Natural killer cell treated with Interleukin-12 subunit alpha and Interleukin-12 subunit beta and Interleukin-15 and Interleukin-18, amount 100 ng/mL, for 72 hours (primary cell): ENCODE results near the gene BACH2. TPM values are rescaled to one million over a fixed set of nuclear protein-coding genes. Genes with fewer than 3 reads are reported as not detected.

Experiments
- ATAC-seq, 2 donors: fragments of 150-1000 bp; cut with Tn5 transposase in 1 of 2; sonication (Bioruptor Pico), chemical (Tn5 transposase) in 1 of 2; 2 replicates each; pipeline ENCODE4 v1.10.0; 2021
- DNase-seq: peaks from one replicate; pipeline ENCODE4 v3.0.0; 2022; ENCODE audit warnings: low spot score
- H3K27ac Mint-ChIP-seq, 2 donors: 1 replicate in 1 of 2; 2 replicates in 1 of 2; pipeline ENCODE4 v1.8.0; 2022; ENCODE audit warnings: mixed read lengths in 2 of 2, mild to moderate bottlenecking in 1 of 2, moderate library complexity in 1 of 2
- H3K27me3 Mint-ChIP-seq, 2 donors: 1 replicate in 1 of 2; 2 replicates in 1 of 2; pipeline ENCODE4 v1.8.0; 2022; ENCODE audit warnings: mixed read lengths in 2 of 2
- H3K36me3 Mint-ChIP-seq: one replicate; pipeline ENCODE4 v1.8.0; 2022; ENCODE audit warnings: mixed read lengths
- H3K4me1 Mint-ChIP-seq, 2 donors: 1 replicate in 1 of 2; 2 replicates in 1 of 2; pipeline ENCODE4 v1.8.0; 2022; ENCODE audit warnings: low read depth in 2 of 2, mixed read lengths in 2 of 2, mild to moderate bottlenecking in 1 of 2
- H3K4me3 Mint-ChIP-seq: one replicate; pipeline ENCODE4 v1.8.0; 2022; ENCODE audit warnings: mixed read lengths
- H3K9me3 Mint-ChIP-seq: 2 replicates; pipeline ENCODE4 v1.8.0; 2022; ENCODE audit warnings: mixed read lengths
- total RNA-seq, 2 donors: library from RNA; stranded (reverse); gene quantifications; one replicate each; pipeline ENCODE4 v1.2.3, GENCODE V29; 2022

The BACH2 gene
- total RNA-seq, 2 donors from 2014 or later: 3.1 to 5.8 TPM

DNA sequence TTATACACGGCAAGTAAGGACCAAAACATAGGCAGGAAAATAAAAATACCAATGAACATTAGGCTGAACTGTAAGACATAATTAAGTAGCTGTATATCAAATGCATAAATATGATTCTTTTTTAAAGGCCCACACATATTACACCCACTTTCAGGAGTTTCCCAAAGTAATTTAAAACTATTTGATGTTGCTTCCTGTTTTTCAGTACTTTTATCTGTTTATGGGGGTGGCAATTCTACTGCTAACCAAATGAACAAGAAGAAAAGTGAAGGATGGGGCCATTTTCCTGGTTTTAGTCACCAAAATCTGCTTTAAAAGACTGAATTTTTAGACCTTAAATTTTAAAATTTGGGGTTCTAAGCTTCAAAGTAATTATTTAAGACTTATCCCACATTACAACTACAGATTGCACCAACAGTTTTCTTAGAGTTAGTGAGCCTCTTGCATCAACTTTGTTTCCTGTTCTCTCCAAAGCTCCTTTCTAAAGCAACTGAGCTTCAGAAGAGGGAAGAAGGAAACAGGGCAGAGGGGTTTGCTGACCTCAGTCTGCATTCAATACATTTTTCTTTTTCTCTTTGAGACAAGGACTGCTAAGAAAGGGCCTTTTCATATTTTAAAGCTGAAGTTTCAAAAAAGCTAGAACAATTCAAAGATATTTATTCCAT, 191.0 kb downstream of the BACH2 start:
- Mint-ChIP-seq H3K4me3 (no peak overlapping the region), H3K9me3 (peaks cover 6% of the 10 kb centered on the region), H3K27ac (no peak overlapping the region)

DNA sequence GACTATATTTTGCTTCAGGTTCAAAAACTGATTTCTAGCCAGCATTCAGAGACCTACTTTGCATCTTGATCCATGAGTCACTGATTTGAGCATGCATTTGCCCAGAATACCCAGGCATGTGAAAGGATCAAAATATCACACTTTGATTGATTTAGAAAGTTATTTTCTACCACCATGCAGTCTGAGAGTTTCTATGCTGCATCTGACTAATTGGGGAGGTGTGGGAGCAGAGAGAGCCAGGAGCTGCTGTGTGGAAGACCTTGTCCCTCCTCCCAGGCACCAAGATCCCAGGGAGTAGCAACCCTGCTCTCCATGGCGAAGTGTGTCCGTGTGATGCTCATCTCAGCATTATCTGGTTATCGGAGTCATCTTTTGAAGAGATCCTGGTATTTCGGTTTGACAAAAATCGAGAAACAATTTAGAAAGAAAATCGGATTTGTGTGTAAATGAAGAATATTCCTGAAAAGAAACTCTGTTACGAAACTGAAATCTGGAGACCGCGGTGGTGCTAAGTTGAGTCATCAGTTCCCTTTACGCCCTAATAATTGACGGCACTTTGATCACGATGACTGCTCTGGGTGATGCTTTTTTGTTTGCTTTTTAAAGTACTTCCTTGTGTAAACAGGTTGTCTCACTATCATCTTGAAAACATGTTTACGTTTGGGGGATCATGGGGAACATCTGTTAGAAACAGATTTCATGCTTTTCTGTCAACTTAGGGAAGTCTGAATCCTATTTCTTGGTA, 193.4 kb downstream of the BACH2 start:
- DNase-seq: no peak
- H3K4me1 Mint-ChIP-seq: peaks cover 13 to 27% of the 10 kb centered on the region in 2 donors
- peak; percentile 67 to 78 for ATAC-seq
- peak overlapping the region in 1 of 2 donors; percentile 17 for H3K27ac Mint-ChIP-seq
- peaks cover 2 to 7% of the 10 kb centered on the region in 2 donors for H3K27me3 Mint-ChIP-seq
- H3K4me3 Mint-ChIP-seq: peak overlapping the region; percentile 61
- H3K9me3 Mint-ChIP-seq: no peaks in the 10 kb centered on the region
- no peaks in the 10 kb centered on the region for H3K36me3 Mint-ChIP-seq

More for the DNA sequence above, 191.0 kb downstream of the BACH2 start:
- Mint-ChIP-seq H3K27me3 (peaks cover 11 to 18% of the 10 kb centered on the region in 2 donors), H3K36me3 (no peaks in the 10 kb centered on the region), H3K4me1 (peaks cover 24 to 38% of the 10 kb centered on the region in 2 donors)
- ATAC-seq (no peak), DNase-seq (no peak)

DNA sequence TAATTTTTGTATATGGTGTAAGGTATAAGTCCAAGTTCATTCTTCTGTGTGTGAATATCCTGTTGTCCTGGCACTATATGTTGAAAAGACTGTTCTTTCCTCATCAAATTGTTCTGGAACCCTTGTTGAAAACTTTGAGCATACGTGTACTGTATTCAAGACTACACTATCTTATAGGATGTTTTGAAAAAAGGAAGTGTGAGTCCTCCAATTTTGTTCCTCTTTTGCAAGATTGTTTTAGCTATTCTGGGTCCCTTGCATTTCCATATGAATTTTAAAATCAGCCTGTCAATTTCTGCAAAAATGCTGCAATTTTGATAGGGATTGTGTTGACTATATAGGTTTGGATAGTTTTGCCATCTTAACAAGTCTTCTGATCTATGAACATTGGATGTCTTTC, 195.2 kb downstream of the BACH2 start:
- peaks cover 24 to 28% of the 10 kb centered on the region in 2 donors for H3K4me1 Mint-ChIP-seq
- no peak for ATAC-seq
- H3K27ac Mint-ChIP-seq: no peak overlapping the region

DNA sequence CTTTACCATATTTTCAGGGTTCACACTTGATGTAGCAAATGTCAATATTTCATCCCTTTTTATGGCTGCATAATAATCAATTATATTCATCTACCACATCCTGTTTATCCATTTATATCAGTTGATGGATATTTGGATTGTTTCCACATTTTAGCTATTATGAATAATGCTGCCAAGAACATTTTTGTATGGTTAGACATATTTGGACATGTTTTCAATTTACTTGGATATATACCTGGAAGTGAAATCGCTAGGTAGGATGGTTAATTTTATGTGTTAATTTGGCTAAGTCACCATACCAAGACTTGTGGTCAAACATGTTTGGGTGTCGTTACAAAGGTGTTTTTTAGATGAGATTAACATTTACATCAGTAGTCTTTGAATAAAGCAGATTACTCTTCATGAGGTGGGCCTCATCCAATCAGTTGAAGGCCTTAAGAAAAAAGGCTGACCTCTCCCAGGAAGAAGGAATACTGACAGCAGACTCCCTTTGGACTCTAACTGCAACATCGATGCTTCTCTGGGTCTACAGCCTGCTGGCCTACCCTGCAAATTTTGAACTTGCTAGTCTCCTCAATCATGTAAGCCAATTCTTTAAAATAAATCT, 196.5 kb downstream of the BACH2 start:
- no peaks in the 10 kb centered on the region for H3K9me3 Mint-ChIP-seq
- H3K27ac Mint-ChIP-seq: no peak overlapping the region
- H3K4me3 Mint-ChIP-seq: no peak overlapping the region
- no peak for DNase-seq
- peaks cover 28 to 30% of the 10 kb centered on the region in 2 donors for H3K4me1 Mint-ChIP-seq
- no peak for ATAC-seq
- no peaks in the 10 kb centered on the region for H3K36me3 Mint-ChIP-seq
- peaks cover 15 to 21% of the 10 kb centered on the region in 2 donors for H3K27me3 Mint-ChIP-seq

More for the DNA sequence above, 195.2 kb downstream of the BACH2 start:
- DNase-seq: no peak
- H3K4me3 Mint-ChIP-seq: no peak overlapping the region
- H3K9me3 Mint-ChIP-seq: no peaks in the 10 kb centered on the region
- H3K36me3 Mint-ChIP-seq: no peaks in the 10 kb centered on the region
- H3K27me3 Mint-ChIP-seq: peaks cover 7 to 8% of the 10 kb centered on the region in 2 donors

DNA sequence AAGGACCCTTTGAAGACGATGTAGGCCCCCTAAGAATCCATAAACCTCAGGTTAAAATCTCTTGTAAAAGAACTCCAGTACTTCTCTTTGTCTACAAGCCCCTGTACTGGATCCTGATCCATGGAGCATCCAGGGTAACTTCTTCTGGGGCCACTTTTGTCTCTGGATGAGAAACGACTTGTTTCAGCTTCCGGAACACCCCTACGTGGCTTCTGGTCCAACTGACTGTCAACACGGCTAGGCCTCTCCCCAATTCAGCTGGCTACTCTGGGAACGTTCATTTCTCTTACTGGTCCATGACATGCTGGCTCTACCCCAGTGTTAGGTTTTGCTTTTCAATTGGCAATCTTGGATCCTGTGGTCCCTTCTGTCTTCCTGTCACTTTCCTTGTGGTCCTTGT, 198.0 kb downstream of the BACH2 start:
- Mint-ChIP-seq H3K9me3 (no peaks in the 10 kb centered on the region), H3K4me1 (peaks cover 17 to 28% of the 10 kb centered on the region in 2 donors), H3K36me3 (no peaks in the 10 kb centered on the region), H3K27ac (peak overlapping the region; percentile 48 to 62), H3K27me3 (peaks cover 18 to 22% of the 10 kb centered on the region in 2 donors), H3K4me3 (no peak overlapping the region)
- DNase-seq: no peak
- ATAC-seq: no peak

DNA sequence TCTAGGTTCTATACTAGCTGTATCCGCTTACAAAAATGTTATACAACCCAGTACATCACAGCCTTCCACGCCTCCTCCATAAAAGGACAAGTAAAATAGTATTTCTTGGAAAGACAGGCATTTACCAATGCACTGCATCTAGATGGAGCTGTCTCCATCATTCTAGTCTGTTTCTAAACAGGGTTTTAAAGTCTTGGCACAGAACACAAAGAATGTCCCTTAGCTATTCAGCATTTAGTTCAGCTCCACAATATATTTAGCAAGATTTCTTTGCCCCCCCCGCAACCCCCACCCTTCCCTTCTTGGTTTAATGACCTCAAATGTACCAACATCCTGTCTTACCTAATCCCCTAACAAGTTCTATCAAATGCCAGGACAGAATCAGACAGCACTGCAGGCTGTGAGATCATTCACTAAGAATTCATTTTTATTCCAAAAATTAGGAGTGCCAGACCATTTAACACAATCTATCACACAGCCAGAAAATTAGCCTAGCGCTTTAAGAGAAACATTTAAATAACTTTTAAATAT, 198.6 kb downstream of the BACH2 start:
- peak overlapping the region; percentile 48 to 62 for H3K27ac Mint-ChIP-seq
- H3K27me3 Mint-ChIP-seq: peaks cover 16 to 22% of the 10 kb centered on the region in 2 donors
- no peak overlapping the region for H3K4me3 Mint-ChIP-seq
- ATAC-seq (peak; percentile 70 to 72), DNase-seq (no peak)
- peaks cover 12 to 26% of the 10 kb centered on the region in 2 donors for H3K4me1 Mint-ChIP-seq
- no peaks in the 10 kb centered on the region for H3K36me3 Mint-ChIP-seq
- H3K9me3 Mint-ChIP-seq: no peaks in the 10 kb centered on the region

DNA sequence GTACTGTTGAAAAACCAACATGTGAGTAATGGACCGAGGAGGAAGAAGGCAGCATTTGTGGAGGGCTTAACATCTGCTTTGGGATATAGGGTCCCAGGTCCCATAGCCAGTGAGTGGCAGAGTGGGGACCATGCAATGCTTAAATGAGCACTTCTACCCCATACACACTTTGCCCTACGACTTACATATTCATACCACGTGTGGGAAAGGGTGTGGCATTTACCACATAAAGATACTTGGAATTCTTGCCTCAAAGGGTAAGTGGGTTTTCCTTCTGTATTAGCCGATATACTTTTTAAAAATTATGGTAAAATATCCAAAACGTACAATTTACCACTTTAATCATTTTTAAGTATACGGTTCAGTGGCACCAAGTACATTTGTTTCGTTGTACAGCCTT, 199.3 kb downstream of the BACH2 start:
- peaks cover 8 to 25% of the 10 kb centered on the region in 2 donors for H3K4me1 Mint-ChIP-seq
- no peak overlapping the region for H3K4me3 Mint-ChIP-seq
- no peak overlapping the region for H3K27ac Mint-ChIP-seq
- no peak for DNase-seq
- peaks cover 16 to 22% of the 10 kb centered on the region in 2 donors for H3K27me3 Mint-ChIP-seq
- ATAC-seq: no peak
- H3K9me3 Mint-ChIP-seq: no peaks in the 10 kb centered on the region
- H3K36me3 Mint-ChIP-seq: no peaks in the 10 kb centered on the region

DNA sequence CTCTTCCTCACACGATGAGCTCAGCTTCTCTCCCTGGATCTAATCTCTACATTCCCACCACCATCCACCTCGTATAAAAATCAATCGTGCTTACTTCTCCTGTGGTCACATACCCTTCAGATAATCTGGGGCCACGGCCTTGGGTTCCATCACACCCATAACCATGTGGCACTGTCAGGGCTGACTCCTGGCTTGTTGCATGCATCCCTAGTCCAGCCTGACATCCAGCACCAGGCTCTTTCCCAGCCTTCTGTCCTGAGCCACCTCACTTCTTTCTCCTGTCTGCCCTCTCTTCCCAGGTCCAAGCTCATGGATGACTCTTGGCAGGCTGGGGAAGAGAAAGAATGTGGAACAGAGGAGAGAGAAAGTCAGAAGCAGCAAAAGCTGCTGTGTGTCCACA, 199.8 kb downstream of the BACH2 start:
- no peak overlapping the region for H3K27ac Mint-ChIP-seq

DNA sequence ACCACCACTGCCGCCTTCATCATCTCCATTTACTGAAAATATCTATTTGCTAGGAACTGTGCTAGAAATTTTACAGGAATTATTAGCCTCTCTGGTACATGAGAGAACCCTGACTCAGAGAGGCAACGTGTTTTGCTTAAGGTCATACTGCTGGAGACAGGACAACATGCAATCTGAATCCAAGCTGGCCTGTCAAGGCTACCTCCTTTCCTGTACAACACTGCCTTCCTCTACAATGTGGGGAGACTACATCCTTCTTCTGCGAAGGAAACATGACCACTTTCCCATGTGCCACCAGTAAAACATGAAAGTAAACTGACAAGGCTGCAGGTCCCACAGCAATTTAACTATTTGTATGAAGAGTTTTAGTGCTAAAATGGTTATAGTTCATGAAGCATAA, 200.9 kb downstream of the BACH2 start:
- H3K4me3 Mint-ChIP-seq: no peak overlapping the region
- ATAC-seq (no peak), DNase-seq (no peak)
- H3K27me3 Mint-ChIP-seq: peaks cover 16 to 22% of the 10 kb centered on the region in 2 donors
- H3K36me3 Mint-ChIP-seq: no peaks in the 10 kb centered on the region
- peaks cover 8 to 25% of the 10 kb centered on the region in 2 donors for H3K4me1 Mint-ChIP-seq
- no peaks in the 10 kb centered on the region for H3K9me3 Mint-ChIP-seq
- peak overlapping the region in 1 of 2 donors; percentile 61 for H3K27ac Mint-ChIP-seq

More for the DNA sequence above, 199.8 kb downstream of the BACH2 start:
- no peaks in the 10 kb centered on the region for H3K9me3 Mint-ChIP-seq
- H3K4me3 Mint-ChIP-seq: no peak overlapping the region
- ATAC-seq: no peak
- H3K4me1 Mint-ChIP-seq: peaks cover 8 to 25% of the 10 kb centered on the region in 2 donors
- no peak for DNase-seq
- no peaks in the 10 kb centered on the region for H3K36me3 Mint-ChIP-seq
- H3K27me3 Mint-ChIP-seq: peaks cover 16 to 22% of the 10 kb centered on the region in 2 donors

DNA sequence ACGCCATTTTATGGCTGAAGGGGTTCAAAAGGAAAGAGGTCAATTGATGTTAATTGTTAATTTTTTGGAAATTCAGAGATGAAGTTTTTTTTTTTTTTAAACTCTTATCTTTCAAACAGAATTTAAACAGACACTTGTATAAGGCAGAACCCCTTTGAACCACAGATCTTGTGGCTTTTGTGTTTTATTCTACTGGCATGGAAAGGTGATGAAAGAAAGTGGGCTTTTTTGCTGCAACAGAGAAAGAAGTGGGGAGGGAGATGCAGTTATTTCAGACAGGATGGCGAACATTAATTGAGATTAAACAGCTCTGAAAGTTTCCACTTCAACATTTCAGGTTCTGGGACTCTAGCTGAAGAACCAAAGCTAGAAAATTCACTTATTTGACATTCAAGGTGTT, 201.5 kb downstream of the BACH2 start:
- H3K36me3 Mint-ChIP-seq: no peaks in the 10 kb centered on the region
- H3K27ac Mint-ChIP-seq: peak overlapping the region in 1 of 2 donors; percentile 61
- ATAC-seq: no peak
- peaks cover 8 to 25% of the 10 kb centered on the region in 2 donors for H3K4me1 Mint-ChIP-seq
- peaks cover 17 to 22% of the 10 kb centered on the region in 2 donors for H3K27me3 Mint-ChIP-seq
- no peaks in the 10 kb centered on the region for H3K9me3 Mint-ChIP-seq
- no peak for DNase-seq
- H3K4me3 Mint-ChIP-seq: no peak overlapping the region

DNA sequence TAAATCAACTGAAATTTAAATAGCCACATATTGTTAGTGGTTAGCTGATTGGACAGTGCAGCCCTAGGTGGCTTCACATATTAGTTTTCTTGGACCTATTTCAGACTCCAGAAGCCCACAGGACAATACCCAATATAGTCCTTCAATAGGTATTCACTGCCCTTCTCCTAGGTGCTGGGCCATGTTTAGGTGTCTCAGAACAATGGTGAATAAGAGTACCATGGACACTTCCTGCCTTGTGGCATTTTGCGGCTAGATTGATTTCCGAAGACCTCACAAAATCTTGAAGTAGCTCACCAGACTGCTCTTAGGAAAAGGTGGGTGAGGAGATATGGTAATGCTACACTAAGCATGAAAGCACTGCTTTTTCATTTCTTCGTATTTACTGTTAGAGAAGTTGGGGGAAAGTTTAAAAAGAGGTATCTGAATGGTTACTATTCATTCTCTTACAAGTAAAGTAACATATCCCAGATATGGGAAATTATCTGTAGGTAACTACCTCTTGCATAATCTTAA, 203.0 kb downstream of the BACH2 start:
- Mint-ChIP-seq H3K27ac (no peak overlapping the region), H3K4me1 (peaks cover 8 to 21% of the 10 kb centered on the region in 2 donors), H3K27me3 (peaks cover 20 to 22% of the 10 kb centered on the region in 2 donors), H3K9me3 (no peaks in the 10 kb centered on the region), H3K4me3 (no peak overlapping the region), H3K36me3 (no peaks in the 10 kb centered on the region)
- ATAC-seq (no peak), DNase-seq (no peak)

DNA sequence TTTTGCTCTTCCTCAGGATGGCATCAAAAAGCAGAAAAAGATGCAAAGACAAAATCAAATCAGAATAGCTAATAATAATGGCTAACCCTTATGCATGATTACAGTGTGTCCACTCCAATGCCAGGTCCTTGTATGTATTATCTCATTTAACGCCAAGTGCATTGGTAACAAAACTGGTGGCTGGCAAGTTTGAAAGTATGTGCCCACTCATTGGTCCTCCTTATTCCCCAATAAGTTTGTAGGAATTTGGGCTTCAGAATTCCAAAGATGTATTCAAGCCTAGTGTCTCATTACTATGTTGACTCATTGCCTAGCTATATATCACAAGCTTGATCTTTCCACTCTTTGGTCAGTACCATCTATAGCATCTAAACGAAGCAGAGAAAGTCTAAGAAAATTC, 205.8 kb downstream of the BACH2 start:
- ATAC-seq: no peak
- H3K36me3 Mint-ChIP-seq: no peaks in the 10 kb centered on the region

DNA sequence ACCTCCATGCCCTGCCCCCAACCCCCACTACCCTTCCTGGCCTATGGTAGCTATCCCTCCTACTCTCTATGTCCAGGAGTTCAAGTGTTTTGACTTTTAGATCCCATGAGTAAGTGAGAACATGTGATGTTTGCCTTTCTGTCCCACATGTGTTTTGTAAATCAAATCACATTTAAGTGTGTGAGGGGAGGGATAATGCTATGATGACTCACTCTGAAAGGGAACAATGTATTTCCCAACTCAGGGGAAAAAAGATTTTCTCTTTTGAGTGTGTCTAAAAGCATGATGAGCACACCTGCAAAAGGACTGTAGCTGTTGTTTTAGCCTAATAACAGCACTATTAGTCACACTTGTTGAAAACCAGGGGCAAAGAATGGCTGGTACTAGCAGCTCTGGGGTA, 208.6 kb downstream of the BACH2 start:
- Mint-ChIP-seq H3K36me3 (no peaks in the 10 kb centered on the region), H3K4me1 (peaks cover 12 to 13% of the 10 kb centered on the region in 2 donors), H3K9me3 (no peaks in the 10 kb centered on the region), H3K4me3 (no peak overlapping the region), H3K27me3 (peaks cover 0 to 7% of the 10 kb centered on the region in 2 donors), H3K27ac (no peak overlapping the region)
- DNase-seq (no peak), ATAC-seq (peak in 1 of 2 donors; percentile 64)

More for the DNA sequence above, 205.8 kb downstream of the BACH2 start:
- H3K4me1 Mint-ChIP-seq: peaks cover 5 to 7% of the 10 kb centered on the region in 2 donors
- H3K27me3 Mint-ChIP-seq: peaks cover 12 to 15% of the 10 kb centered on the region in 2 donors
- no peak overlapping the region for H3K4me3 Mint-ChIP-seq
- H3K9me3 Mint-ChIP-seq: no peaks in the 10 kb centered on the region
- peak overlapping the region in 1 of 2 donors; percentile 11 for H3K27ac Mint-ChIP-seq
- no peak for DNase-seq
